DMS53 treated with DMSO at 0.1 percent for 48 hours (cell line): ENCODE measurements around the gene MLKL.
"Not testable (repeated sequence)": the region's sequence is repeated elsewhere in the genome, so short reads cannot be mapped to it uniquely, and the experiment has no call there.

Experiments used
- DNase-seq: peaks from one replicate; lab custom pipeline; 2025; ENCODE audit not compliant: unreplicated experiment; lab: John Stamatoyannopoulos, UW

MLKL gene

DNA sequence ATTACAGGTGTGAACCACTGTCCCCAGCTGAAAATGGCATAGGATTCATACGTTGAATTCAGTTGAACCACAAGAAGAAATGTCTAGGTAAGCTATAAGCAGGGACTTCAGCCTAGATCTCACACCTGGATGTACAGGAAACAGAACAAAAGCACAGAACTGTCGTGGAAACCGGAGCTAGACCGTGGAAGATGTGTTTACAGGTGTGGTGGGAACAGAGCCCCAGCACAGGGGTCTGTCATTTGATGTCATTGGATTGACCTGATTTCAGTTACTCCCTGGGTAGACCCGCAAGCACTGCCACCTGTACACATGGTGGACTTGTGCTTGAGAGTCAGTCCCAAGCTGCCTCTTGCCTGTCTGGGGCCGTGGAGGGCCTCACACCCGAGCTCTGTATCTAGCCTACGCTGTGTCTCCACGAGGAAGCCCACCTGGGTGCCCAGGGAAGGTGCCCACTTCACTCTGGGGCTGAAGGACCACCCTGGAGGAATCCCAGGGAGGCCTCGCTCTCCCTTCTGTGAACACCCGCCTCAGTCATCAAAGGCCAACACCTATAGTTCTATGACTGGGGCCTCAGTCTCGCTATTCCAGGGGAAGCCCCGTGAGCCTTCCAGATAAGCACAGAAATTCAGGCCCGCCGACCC is 32.2 kb upstream of the MLKL start:
- no peak for DNase-seq

DNA sequence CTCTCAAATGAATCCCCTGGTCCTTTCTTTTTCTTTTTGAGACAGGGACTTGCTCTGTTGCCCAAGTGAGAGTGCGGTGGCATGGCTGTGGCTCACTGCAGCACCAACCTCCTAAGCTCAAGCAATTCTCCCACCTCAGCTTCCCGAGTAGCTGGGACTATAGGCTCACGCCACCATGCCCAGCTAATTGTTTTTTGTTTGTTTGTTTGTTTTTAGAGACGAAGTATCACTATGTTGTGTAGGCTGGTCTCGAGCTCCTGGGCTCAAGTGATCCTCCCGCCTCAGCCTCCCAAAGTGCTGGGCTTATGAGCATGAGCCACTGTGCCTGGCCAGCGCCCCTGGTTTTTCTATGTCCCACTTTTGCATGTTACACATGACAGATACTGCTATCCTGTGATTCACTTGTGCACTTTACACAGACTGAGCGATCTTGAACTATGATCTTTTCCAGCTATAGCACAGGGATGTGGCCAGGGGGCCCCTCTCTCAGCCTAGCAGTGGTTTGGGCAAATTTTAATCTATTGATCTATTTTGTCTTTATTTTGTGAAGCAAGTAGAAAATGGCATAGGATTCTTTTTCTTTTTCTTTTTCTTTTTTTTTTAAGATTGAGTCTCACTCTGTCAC is 31.3 kb upstream of the MLKL start:
- DNase-seq, result no peak

DNA sequence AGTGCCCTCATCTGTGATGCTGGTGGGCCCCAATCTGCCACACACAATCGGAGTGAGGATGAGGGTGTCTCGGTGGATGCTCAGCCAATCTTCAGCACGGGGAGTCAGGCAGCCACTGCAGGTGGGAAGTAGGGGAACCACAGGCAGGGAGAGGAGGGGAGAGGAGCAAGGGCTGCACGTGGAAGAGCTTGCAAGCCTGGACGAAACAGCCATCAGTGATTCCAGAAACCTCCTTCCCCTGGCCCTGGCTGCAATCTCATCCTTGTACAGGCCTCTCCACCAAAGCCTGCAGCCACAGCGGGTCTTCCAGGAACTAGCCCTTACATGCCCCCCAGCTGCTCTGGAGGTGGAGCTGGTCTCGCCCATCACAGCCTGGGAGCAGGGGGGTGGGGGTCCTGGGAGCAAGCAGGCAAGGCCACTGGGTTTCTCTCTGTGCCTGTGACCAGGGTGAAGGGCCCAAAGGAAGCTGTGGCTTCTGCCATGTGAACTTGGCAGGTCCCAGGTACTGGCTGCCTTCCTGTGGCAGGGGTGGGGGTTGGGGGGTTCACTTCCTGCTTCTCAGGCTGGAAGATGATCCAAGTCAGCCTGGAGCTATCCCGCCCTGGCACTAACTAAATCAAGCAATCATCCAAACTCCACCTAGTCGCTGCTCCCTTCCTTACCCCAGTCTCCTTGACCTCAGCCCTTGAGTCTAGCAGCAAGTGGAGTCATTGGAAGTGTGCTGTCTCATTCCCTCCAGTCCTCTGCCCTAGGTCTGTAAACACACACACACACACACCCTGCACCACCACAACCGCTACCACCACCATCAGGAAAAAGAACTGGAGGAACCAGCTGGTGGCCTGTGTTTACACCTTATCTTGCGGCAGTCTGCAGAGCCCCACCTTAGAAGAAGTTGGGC is 29.4 kb upstream of the MLKL start:
- no peak for DNase-seq

- no peak for DNase-seq
Observed at GRCh38 chr16:74727903-74728302, 27.2 kb upstream of the MLKL start.

DNA sequence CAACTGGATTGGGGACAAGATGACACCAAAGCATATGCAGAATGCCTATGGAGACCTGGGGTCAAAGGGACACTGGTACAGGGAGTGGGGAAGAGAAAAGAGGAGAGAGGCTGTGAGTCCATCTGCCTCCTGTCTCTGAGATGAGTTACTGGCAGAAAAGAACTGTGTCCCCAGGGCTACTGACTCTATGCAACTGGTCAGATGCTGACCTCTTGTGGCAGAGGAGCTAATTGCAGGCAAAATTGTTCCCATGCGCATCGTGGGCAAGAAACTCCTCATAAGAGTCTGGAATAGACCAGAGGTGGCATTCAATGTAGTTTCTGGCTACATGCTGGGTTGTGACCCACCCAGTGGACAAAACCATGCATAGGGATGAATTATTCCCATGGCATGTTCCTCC is 26.1 kb upstream of the MLKL start:
- no peak for DNase-seq

DNA sequence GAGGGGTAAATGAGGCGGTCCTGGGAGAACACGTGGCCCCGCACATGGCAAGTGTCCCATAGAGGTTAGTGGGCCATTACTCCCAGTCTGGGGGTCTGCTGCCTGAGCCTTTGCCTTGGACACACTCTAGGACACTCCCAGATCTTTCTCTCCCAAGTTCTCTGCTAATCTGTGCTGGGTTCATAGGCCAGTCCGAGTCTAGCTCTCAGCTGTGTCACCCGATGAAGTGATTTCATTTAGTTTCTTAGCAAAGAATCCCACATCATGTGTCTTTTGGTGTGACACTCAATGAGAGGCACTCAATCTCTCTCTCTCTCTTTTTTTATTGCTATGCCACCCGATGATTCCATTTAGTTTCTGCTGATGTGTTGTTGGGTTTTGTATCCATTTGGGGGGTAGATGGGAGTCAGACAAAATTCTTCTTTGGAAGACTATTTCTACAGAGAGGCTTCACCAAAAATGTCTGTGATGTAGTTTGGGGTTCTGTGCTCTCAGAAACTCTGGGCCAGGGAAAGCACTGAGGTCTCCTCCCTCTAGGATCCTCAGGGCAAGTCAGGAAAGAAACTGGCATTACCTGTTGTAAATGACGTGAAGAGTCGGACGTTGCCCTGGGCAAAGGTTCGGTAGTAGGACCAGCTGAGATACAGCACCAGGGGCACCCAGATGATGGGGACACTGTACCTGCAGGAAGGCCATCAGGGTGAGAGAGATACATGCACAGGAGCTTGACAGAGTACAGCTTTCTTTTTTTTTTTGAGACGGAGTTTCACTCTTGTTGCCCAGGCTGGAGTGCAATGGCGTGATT is 25.2 kb upstream of the MLKL start:
- no peak for DNase-seq

GRCh38 chr16:74724820-74725549 is 24.3 kb upstream of the MLKL start:
- DNase-seq, result no peak

DNA sequence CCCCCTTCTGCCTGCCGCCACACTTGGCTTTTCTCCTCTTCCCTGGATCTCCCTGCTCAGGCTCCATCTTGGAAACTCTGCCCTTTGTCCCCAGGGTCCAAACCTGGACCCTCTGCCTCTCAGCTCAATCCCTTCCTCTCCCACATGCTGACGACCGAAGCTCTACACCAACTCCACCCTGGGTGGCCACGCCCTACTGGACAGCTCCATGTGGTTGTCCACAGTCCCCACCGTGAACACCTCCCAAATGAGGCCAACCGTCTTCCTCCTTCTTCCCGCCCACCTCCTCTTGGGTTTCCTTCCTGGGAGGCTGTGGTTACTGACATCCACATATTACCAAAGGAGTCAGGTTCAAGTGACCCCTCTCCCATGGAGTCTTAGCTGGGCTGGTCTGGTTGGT is 22.6 kb upstream of the MLKL start:
- DNase-seq, result no peak

DNA sequence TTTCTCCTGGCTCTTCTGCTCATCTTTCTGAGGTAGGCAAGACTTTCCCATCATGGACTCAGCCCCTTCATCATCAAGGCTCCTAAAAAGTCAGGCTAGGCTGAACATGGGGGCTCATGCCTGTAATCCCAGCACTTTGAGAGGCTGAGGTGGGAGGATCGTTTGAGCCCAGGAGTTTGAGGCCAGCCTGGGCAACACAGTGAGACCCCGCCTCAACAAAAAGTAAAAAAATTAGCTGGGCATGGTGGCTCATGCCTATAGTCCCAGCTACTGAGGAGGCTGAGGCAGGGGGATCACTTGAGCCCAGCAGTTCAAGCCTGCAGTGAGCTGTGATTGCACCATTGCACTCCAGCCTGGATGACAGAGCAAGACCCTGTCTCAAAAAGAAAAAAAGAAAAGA is 21.5 kb upstream of the MLKL start:
- not testable (repeated sequence) for DNase-seq

- no peak for DNase-seq
Observed at GRCh38 chr16:74721716-74722115, 21.1 kb upstream of the MLKL start.

DNA sequence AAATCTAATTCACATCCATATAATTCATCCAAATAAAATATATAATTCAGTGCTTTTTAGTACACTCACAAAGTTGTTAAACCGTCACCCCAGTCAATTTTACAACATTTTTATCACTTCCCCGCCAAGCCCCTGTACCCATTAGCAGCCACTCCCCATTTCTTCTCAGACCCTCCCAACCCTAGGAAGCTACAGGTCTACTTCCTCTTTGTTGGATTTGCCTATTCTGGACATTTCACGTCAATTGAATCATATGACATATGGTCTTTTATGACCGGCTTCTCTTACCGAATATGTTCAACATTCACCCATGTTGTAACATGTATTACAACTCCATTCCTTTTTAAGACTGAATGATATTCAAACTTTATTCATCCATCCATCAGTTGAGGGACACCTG is 19.9 kb upstream of the MLKL start:
- DNase-seq, result no peak

GRCh38 chr16:74718741-74719610 is 18.3 kb upstream of the MLKL start:
- DNase-seq, result no peak

DNA sequence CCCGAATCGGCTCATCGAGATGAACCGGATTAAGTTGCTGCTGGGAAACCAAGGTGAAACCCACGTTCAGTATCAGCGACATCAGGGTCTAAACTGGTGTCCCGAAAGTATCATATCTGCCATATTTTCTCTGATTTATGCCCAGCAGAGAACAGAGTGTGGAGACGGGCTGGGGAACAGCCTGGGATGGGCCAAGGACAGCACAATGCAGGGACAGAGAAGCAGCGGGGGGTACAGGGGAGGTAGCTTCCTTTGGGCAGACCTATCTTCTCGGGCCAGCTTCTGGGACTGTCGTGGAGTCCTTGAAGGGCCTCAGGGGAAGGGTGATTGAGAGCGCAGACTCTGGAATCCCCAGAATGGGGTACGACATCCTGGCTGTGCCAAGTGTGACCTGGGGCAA is 17.5 kb upstream of the MLKL start:
- no peak for DNase-seq

GRCh38 chr16:74717367-74717766 is 16.7 kb upstream of the MLKL start:
- DNase-seq, result no peak

DNA sequence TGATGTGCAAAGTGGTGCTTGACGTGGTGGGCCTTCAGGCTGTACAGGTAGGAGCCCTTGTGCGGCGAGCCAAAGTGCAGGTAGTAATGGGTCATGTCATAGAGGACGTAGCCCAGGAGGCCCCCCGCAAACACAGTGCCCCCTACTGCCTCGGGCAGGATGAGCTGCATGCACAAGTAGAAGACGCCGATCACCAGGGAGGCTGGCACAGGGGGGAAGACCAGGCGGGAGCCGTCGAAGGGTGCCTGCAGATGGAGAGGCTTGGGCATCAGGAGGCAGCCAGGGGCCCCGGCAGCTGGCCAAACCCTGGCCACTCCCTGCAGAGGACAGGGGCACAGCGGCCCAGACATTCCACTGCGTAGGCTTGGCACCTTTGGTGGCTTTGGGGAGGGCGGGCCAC is 15.7 kb upstream of the MLKL start:
- DNase-seq, result no peak

GRCh38 chr16:74713876-74714275 is 13.2 kb upstream of the MLKL start:
- no peak for DNase-seq

GRCh38 chr16:74713325-74713724 is 12.7 kb upstream of the MLKL start:
- no peak for DNase-seq

- no peak for DNase-seq
Observed at GRCh38 chr16:74711938-74712337, 11.3 kb upstream of the MLKL start.

- no peak for DNase-seq
Observed at GRCh38 chr16:74710401-74710800, 9.7 kb upstream of the MLKL start.

DNA sequence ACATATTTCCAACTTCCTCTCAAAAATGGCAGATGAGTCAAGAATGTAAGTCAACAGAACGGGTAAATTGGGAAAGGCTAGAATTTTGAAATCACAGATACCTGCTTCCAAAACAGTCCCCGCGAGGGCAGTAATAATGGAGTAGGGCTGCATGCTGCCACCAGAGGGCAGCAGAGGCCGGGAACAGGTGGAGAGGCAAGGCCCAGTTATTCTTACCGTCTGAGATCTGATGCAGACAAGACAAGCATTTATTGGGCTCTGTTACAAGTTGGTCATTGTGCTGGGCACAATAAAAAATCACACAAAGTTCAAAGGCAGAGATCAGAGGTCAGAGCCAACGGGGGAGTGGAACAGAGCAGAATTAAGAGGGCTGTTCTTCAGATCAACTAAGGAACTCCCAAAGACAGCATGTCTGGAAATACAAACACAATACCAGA is 8.8 kb upstream of the MLKL start:
- DNase-seq, result peak; percentile 50
